A549 treated with dexamethasone at 1 μM for 4 hours (cell line): ENCODE measurements around the gene CASP8AP2. TPM values are rescaled to one million over a fixed set of nuclear protein-coding genes. Genes with fewer than 3 reads are reported as not detected.

Experiments
- total RNA-seq: library from RNA; stranded (reverse); fragments of 200-300 nt; extraction: Qiagen RNA extraction; gene quantifications from 5 replicates; pipeline ENCODE4 v1.2.3, GENCODE V29; 2022

Gene CASP8AP2
- 4.6 to 8.3 TPM (median 7.4 TPM) in 5 replicates for total RNA-seq

GRCh38 chr6:89829472-89830169 lies at the start of gene CASP8AP2:
CASP8AP2 (plus strand) TSS chr6:89829880.

GRCh38 chr6:89819336-89820130 lies 10.1 kb upstream of the CASP8AP2 start, which contains the start of gene MDN1:
MDN1 (minus strand) TSS chr6:89819794; CDS start chr6:89819607, 187 bp downstream.

DNA sequence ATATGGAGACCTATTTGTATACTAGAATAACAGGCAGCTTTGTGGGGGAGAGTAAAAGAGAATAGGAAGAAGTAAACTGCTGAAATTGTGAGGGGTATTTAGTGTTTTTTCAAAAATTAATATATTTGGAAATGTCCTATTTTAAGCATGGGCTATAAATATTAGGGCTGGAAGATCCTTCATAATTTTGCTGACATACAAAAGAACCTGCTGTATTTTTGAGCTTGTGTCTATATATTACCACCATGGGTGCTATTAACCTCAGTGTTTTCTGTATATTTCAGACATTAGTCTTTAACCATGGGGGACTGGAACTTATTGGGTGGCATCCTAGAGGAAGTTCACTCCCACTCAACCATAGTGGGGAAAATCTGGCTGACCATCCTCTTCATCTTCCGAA lies 64.5 kb downstream of the CASP8AP2 start, which contains the start of gene GJA10:
Gene GJA10 (plus strand): TSS at position 301 of the 400 bp plus-strand sequence. CDS start 0 bp downstream, at position 301.

Other genes starting within 250 kb of the CASP8AP2 start
- 28.8 to 35.2 TPM (median 32.1 TPM) in 5 replicates for gene LYRM2, start 191.1 kb upstream of the CASP8AP2 start, total RNA-seq
- gene MDN1, start 10.1 kb upstream of the CASP8AP2 start, total RNA-seq, result 7.6 to 11.8 TPM (median 11.0 TPM) in 5 replicates
- not detected in 5 replicates for gene GJA10, start 64.6 kb downstream of the CASP8AP2 start, total RNA-seq